Mucosa of gallbladder (tissue), 1 donor: Measurements from ENCODE around the gene RPS21. TPM values are rescaled to one million over a fixed set of nuclear protein-coding genes. Genes with fewer than 3 reads are reported as not detected.

Source experiments
- DNase-seq: peaks from one replicate; pipeline ENCODE4 v3.0.0-alpha.2; 2020; ENCODE audit warnings: low spot score
- total RNA-seq: library from RNA; stranded (reverse); gene quantifications from one replicate; pipeline ENCODE4 v1.2.1, GENCODE V29; 2021
- donor health status: DM: no; HTN: no; CAD: no.

Gene RPS21
- total RNA-seq, 1 donor from 2014 or later: 968 TPM

DNA sequence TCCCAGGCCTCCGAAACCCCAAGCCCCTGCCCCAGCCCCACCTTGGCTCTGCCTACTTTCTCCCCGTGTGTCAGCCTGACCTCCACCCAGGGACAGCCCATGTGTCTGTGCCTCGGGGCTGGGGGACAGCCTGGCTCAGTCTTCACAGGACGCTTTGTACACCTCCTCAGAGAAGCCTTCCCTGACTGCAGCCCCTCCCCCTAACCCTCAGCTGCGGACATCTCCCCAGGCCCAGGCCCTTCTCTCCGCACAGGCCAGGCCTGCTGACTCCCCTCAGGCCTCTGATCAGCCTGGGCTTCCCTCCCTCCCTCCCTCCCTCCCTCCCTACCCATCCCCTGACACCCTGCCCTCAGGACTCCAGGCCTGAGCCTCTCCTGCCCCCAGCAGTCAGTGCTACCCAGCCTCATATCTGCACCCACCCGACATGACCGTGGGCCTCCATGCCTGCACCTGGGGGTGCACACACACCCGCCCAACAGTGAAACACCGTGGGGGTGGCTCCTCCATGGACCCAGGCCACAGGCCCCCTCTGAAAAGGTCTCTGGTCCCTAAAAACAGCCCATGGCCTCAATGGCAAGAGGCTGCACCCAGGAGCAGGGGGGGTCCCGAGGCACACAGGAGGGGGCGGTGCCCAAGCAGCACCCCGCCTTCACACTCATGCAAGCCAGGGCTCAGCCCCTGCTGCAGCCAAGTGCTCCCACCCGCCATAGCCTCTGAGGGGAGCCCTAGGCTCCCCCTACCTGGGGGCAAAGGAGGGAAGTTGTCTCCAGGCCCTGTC, 32.7 kb upstream of the RPS21 start:
- no peak for DNase-seq

DNA sequence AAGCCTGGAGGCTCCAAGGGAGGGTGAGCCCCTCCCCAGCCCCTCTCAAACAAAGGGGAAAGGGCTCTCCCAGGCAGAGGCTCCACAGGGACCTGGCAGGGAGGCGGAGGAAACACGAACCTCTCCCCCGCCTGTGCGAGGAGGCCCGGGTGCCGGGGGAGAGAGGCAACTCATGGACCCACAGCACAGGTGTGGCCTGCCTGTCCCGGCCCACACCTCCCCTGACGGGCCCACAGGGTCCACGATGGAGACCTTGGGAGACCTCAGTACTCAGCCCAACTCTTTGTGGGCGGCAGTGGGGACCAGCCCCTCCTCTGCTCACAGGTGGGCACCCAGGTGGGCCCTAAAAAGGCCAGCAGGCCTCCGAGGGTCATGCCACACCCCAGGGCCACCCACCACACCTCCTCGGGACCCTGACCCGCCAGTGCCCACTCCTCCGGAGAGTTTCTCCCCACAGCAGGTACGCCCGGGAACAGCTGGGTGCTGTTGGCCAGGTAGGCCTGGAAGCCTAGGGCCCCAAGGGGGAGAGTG, 32.0 kb upstream of the RPS21 start:
- DNase-seq: no peak

DNA sequence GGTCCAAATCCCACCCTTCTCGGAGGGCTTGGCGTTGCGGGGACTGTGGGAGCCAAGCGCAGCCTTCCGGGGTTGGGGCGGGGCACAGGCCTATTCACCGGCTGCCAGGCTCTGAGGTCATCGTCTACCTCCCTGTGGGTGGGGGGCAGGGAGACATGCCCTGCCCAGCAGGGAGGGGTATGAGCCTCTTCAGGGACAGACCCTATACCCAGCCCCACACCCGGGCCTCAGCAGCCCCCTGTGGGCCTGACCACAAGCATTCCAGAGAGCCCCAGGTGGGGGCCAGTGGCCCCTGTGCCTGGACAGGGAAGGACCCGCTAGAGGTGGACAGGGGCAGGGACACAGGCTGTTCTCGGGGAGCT, 31.4 kb upstream of the RPS21 start:
- DNase-seq: no peak

DNA sequence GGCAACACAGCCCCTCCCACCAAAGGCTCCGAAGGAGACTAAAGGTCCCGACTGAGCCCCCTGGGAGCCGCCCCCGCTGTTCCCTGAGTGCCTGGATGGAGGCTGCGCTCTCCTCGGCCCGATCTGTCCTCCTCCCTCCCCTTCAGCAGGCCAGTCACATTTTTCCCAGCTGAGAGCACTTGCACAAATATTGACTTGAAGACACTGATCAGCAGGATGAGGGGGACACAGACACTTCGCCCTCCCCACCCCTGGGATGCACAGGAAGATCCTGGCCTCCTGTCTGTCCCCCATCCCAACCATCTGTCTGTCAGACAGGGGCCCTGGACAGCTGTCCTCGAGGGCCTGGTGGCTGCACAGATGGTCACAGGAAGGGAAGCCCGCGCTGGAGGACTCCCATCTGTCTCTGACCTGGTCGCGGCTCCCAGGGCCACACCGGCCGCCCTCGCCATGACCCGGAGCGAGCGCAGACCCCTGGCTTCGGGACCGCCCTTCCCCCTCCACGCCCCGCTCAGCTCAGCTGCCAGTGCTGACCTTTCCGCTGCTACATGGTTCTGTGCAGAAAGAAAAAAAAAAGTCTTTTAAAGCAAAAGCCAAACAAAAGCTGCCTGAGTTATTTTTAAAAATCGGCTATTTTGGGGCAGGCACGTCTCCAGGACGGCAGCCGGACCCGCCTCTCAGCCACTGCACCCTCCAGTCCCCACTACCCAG, 30.9 kb upstream of the RPS21 start:
- DNase-seq: no peak

DNA sequence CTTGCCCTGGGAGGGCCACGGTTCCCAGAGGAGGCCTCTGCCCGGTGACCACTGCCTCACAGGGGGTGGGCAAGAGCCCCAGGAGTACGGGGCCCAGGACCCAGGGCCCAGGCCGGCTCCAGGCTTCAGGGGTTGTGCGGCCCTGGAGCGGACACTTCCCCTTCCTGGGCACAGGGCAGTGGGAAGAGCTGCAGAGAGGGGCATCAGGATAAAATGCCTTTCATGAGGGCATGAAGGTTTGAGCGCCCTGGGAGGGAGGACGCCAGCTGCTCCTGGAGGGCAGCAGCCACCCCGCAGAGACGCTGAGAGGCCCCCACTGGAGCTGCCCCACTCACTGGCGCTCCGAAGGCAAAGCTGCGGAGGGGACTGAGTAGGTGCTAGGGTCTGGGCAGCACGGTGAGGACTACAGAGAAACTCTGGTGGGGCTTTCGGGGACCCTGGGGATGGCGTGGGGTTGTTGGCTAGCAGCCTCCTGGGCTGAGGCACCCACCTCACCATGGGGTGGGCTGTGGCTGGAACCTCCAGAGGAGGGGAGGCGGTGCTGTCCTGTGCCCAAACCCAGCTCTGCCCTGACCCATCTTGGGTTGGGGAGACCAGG, 30.2 kb upstream of the RPS21 start:
- DNase-seq: no peak

DNA sequence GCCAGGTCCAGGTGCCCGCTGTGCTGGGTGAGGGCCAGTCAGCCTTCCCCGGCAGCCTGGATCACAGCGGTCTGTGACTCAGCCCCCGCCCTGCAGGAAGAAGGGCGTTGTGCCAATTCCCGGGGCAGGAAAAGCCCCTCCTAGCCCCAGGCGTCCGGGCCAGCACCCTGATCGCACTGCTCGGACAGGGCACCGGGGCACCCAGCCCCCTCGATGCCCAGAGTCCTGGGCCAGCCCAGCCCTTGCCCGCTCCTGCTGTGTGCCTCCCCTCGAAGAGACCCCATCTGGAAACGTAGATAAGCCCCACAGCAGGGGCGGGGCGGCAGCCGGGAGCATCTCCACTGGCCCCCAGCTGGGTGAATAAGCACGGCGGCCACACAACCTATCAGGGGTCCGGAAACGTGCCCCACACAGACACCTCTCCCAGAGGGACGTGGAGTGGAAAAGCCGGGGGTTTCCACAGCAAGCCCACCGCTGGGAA, 29.7 kb upstream of the RPS21 start:
- no peak for DNase-seq

DNA sequence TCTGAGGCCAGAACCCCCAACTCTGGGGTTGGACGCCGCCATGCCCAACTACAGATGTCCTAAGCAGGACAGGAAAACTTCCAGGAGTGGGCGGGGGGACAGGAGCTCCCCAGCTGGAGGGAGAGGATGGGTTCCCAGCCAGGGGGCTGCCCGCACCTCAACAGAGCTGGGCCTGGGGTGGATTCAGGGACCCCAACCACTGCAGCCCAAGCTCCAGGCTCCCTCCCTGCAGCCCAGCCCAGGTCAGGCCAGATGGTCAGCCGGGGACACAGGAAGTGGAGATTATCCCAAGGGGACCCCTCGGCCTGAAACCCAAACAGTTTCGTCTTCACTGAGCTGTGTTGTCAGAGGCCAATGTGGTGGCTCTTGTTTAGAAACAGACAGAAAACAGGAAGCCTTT, 29.2 kb upstream of the RPS21 start:
- no peak for DNase-seq

DNA sequence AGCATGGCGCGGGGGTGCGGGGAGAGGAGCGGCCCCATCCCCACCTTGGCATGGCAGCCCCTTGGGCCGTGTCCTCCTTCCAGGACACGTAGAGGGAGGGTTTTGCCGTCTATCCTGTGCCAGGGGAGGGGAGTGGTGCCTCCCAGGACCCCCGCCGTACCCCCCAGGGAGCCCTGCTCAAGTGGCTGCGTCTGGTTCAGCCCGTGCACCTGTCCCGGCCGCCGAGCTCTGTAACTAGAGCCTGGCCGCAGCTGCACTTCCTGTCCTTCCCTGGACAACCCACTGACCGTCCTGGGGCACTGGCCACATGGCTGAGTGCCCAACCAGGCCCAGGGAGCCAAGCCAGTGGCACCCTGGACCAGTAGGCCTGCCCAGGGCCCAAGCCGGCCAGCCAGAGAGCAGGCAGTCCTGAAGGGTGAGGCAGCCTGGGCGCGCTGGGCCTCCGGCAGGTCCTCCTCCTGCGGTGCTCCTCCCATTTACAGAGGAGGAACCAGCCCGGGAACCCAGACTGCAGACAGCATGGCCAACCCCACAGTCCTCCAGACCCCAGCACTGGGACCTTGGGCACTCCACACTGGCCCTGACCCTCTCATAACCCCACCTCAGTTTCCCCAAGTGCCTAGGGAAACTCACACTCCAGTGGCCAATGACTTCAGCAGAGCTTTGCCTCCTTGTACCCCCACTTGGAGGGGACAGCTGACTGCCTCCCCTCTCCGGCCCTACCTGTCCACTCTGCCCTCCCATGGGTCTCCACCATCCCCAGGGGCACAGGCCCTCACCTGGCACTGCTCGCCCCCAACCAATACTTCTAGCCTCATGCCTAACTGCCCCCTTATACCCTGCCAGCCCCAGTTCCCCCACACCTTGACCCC, 28.5 kb upstream of the RPS21 start:
- DNase-seq: no peak

DNA sequence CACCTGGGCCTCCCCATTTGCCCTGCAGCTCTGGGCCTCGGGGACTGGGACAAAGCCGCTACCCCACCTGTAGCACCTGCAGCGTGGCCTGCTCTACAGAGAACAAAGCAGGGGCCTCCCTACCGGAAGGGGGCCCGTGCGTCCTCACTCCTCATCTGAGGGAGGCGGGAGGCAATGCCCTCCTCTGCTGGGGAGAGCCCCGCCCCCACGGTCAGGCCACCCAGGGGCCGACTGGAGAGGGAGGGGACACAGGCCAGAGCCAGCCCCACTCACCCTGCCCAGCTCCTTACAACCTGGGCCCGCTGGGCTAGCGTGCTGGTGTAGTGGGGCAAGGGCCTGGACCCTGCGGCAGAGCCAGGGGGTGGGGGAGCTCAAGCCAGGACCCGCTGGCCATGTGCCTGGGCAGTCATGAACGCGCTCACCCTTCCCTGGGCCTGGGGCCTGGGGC, 27.8 kb upstream of the RPS21 start:
- no peak for DNase-seq

DNA sequence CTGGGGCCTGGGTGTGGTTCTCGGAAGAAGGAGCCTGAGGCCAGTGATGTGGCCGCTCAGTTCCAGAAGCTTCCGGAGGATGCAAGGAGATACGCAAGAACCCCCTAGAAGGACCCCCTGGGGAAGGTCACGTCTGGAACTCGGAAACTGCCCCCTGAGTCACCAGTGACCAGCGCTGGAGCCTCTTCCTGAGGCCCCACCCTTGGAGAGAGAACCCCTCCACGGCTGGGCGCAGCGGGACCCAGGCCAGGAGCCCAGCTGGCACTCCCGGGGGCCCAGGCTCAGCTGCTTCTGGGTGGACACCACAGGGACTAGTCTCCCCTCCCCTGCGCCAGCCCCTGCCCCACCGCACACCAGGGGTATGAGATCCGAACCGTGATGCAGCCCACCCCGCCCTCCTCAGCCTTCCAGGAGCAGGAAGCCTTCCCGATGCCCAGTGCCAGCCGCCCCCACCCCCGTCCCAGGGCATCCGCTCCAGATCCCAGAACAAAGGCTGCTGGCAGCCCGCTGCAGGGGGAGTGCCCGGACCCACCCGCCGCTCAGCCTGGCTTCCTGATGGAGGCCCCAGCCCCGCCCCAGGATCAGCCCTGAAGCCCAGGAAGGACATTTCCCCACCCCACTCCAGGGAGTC, 27.3 kb upstream of the RPS21 start:
- DNase-seq: no peak

DNA sequence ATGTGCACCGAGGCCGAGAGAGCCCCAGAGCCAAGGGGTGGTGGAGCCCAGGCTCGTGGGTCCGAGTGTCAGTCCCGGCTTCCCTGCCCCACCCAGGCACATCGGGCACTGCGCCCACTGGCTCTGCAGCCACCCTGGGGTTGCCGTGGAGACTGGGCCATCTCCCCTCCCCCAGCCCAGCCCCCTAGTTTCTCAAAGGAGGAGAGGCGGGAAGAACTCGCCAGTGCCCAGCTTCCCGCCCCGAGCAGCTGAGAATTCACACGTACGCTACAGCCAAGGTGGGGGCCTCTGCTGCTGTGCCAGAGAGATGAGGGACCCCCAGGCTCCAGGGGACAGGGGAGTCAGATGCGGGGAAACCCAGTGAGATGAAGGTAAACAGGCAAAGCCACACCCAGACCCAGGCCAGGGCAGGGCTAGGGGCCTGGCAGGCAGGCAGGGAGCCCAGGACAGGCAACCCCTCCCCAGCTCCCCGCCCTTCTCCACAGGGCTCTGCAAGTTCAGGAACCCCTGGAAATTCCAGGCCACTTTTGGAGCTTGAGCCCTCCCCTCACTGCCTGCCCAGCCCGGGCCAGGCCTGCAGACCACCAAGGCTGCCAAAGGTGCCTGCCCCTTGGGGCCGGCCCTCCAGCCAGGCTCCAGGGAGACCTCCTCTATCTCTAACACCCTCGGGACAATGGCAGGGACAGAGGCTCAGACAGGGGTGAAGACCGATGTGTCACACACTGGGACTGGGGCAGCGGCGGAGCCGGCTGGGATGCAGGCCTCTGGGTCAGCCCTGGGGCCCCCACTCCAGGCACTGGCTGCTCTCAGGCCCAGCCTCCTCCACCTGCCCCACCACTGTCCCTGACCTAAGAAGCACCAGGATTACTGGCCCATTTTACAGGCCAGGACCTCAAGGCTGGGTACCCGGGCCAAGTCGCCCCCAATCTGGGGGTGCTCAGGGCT, 25.8 kb upstream of the RPS21 start:
- DNase-seq: no peak

DNA sequence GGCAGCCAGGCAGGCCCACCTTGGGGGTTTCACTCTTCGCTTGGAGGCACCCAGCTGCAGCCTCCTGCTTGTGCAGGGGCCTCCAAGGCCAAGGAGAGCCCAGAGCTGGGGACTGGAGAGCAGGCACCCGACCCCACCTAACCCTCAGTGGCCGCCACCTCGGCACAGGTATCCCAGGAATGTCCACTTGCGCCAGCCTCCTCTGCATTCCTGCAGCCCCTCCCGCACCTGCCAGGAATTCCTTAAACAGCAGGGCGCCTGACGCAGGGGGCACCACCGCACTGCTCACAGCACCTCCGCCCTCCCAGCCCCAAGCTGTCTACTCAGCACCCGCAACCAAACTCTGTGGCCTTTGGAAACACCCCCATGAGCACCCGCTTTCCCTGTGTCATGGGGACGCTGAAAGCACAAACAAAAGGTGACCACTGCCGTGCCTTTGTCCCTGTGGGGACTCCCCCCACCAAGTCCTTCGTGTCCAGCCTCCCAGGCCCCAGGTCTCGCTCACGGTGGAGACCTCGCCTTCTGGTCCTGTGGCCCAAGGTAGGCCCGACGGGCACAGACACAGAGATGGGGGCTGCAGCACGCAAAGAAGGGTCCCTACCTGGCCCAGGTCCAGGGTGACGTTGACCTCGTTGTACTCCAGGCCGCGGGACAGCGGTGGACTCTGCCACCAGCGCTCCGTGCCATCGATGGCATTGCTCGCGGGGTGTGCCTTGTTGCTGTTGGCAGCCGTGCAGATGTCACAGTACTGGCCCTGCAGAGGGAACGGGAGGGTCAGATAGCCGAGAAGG, 24.9 kb upstream of the RPS21 start:
- DNase-seq: no peak

DNA sequence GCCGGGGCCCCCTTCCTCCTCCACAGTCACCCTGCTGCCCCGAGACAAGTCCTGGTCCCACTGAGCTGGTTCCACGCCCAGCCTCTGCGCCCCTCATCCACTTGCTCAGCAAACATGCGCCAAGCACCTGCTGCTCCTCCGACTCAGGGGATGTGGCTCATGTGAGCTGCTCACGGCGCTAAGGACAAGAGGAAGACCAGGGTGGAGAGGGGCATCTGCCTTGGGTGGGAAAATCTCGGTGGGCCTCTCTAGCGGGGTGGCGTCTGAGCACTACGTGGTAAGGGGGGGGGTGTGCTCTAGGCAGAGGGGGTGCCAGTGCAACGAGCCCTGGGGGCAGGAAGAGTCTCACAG, 24.3 kb upstream of the RPS21 start:
- no peak for DNase-seq

DNA sequence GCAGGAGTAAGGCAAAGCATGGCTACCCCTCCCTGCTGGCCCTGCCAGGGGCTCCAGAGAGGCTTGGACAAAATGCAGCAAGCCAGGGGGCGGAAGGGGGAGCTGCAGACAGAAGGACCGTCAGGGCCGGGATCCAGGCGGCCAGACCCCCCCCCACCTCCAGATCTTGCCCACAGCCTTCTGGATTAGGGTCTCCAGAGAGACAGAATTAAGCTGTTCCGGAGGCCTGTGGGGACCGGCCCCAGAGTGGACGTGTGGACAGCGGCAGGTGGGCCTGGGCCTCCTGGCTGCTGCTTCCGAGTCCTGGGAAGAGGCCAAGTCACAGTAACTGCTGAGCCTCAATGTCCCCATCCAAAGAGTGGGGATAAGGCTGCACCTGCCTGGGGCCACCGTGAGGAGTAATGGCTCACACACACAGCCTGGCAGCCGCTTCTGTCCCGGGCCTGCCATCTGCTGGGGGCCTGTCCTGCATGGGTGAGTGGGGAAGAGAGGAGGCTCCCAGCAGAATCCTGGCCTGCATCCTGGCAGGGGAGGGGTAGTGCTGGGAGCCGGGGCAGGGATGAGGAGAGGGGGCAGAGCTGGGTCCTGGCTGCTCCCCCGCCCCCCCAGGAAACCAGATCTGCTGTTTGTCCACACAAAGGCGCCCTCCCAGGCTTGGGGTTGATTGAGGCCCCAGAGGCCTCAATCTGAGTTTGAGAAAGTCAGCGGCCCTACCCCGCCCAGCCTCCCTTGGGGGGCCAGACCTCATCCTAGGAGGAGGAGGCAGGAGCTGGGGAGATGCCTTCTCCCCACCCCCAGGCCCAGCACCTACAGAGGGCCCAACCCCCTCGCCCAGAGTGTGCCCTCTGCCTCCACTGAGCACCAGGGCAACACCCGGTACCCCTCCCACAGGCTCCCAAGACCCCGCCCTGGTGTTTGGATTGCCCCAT, 23.6 kb upstream of the RPS21 start:
- no peak for DNase-seq

DNA sequence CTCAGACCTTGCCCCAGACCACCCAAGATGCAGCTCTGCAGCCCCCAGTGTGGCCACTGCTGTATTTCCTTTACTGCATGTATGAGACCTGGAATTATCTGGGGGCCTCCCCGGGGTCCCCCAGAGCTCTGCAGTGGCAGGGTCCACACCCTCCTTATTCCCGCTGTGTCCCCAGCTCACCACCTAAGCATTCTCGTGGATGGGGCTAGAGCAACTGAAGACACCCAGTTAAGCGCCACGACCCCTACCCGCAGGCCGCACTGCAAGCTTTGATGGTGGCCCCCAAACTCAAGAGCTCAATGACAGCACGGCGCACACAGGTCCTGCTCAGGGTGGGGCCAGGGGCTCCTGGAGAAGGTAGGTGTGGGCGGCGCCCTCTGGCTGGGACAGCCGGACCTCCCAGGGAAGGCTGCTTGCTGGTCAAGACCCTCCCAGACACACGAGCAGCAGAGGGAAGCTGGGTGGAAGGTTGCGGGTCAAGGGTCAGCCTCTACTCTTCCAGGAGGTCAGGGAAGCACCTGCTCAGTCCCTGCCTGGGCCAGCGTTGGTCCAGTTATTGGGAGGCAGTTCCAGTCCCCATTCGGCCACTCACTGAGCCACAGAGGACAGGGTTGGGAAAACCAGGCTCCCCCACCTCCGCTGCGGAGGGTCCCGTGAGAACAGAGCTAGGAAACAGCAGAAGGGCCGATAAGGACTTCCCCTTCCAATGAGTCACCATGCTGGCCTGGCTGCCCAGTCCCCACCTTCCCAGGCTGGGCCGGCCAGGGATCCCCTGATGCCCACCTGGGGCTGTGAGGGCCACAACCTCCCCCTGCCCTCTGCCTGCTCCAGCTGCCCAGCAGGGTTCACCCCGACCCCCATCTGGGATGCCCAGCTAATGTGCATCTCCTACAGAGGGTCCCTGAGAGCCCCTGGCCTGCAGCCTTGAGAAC, 22.7 kb upstream of the RPS21 start:
- no peak for DNase-seq

DNA sequence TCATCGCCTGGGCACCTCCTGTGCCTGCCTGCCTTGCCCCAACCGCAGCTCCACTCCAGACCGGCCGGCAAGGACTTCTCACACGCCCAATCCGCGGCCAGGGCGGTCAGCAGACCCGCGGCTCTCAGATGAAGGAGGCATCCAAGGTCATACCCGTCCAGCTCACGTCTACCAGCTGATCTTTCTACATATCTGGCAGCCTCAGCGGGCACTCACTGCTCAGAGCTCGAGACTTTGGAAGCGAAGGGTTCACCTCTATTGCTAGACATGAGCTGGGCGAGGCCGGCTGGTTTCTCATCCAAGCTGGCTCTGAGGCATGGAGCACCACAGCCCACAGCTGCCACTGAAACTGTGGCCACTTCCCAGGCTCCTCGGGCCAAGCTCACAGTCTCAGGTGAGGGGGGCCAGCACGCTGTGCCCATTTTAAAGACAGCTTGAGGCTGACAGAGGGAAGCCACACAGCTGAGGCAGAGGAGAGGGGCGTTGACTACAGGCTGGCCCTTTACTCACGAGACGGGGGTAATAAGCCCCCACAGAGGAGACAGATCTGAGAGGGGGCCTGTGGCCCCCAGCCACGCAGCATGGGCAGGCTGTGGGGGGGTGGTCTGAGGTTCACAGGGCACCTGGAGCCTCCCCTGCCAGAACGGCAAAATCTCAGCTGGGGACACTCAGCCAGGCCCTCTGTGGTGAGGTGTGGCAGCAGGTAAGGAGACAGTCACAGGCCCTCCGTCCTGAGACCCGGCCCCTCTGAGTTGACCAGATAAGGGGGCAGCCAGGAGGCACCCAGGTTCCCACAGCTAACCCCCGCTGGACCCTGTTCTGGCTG, 21.8 kb upstream of the RPS21 start:
- no peak for DNase-seq
